ENCODE measurements around the gene CSNK1D.

DNA sequence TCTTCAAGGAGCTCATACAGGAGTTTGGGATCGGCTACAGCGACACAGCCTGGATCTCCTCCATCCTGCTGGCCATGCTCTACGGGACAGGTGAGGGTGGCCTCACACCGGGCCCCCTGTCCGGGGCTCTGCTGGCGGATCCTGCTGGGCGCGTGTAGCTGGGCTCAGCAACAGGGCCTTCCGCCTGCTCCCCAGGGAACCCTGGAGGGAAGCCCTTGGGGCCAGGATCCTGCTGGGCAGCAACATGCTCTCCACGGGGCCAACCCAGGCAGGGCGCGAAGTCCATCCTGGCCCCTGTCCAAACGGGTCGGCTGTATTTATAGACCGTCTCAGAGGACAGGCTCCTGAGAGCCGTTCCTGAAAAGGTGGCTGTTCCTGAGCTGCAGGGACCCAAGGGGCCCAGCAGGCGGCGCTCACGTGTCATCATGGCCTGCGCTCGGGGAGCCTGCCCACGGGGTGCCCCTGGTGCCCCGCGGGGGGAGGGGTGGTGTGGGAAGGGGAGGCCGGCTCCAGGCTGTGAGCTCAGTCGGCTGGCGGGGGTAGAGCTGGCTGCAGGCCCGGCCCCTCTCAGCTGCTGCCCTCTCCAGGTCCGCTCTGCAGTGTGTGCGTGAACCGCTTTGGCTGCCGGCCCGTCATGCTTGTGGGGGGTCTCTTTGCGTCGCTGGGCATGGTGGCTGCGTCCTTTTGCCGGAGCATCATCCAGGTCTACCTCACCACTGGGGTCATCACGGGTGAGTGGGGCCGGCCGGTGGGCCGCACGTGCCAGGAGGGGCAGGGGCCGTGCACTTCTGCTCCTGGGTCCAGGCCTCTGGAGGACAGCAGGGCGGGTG, 37.1 kb downstream of the CSNK1D start:
- TF ChIP-seq, protein P1, sequence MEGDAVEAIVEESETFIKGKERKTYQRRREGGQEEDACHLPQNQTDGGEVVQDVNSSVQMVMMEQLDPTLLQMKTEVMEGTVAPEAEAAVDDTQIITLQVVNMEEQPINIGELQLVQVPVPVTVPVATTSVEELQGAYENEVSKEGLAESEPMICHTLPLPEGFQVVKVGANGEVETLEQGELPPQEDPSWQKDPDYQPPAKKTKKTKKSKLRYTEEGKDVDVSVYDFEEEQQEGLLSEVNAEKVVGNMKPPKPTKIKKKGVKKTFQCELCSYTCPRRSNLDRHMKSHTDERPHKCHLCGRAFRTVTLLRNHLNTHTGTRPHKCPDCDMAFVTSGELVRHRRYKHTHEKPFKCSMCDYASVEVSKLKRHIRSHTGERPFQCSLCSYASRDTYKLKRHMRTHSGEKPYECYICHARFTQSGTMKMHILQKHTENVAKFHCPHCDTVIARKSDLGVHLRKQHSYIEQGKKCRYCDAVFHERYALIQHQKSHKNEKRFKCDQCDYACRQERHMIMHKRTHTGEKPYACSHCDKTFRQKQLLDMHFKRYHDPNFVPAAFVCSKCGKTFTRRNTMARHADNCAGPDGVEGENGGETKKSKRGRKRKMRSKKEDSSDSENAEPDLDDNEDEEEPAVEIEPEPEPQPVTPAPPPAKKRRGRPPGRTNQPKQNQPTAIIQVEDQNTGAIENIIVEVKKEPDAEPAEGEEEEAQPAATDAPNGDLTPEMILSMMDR (conservative IDR thresholded peaks at IDR 0.05; ENCODE audit: low read length): peak; percentile 75
- no peak for TF ChIP-seq EZH2phosphoT487 (IDR thresholded peaks at IDR 0.05; ENCODE audit: borderline replicate concordance)
